Tongue (tissue), 2 donors: ENCODE results near the gene RGSL1. TPM values are rescaled to one million over a fixed set of nuclear protein-coding genes. Genes with fewer than 3 reads are reported as not detected.
A peak's percentile ranks its signal among the peaks of the same experiment; 100 is the strongest.

Experiments
- DNase-seq: peaks from one replicate; pipeline ENCODE4 v3.0.0-alpha.2; 2015
- total RNA-seq: library from RNA; depleted of rRNA; stranded (reverse); fragments of >200 nt; gene quantifications from one replicate; pipeline ENCODE4 v1.2.3, GENCODE V29; 2014

Gene RGSL1
- total RNA-seq: not detected

GRCh38 chr1:182450087-182450486 is at the start of gene RGSL1:
RGSL1 (plus strand) TSS chr1:182450146; CDS start chr1:182450166, 20 bp downstream.
- DNase-seq: no peak

- DNase-seq: no peak
Measured at GRCh38 chr1:182400567-182400966, 49.4 kb upstream of the RGSL1 start, which contains the start of gene TEDDM1. TEDDM1 (minus strand) TSS chr1:182400667; CDS start chr1:182400485, 182 bp downstream.

GRCh38 chr1:182404781-182405180 is 45.2 kb upstream of the RGSL1 start:
- DNase-seq: no peak

GRCh38 chr1:182405578-182405977 is 44.4 kb upstream of the RGSL1 start:
- DNase-seq: no peak

DNA sequence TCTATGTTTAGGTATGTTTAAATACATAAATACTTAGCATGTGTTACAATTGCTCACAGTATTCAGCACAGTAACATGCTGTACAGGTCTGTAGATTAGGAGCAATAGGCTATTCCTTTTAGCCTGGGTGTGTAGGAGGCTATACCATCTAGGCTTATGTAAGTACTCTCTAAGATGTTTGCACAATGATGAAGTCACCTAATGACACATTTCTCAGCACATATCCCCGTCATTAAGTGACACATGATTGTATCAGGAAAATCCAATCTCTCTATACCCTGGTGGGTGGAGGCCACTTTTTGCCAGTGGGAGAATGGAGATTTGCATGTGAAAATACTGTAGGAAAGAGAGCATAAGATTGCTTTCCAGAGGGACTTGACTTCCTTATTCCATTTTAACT is 43.9 kb upstream of the RGSL1 start:
- no peak for DNase-seq

GRCh38 chr1:182407724-182408123 is 42.2 kb upstream of the RGSL1 start:
- DNase-seq: no peak

GRCh38 chr1:182408435-182409075 is 41.4 kb upstream of the RGSL1 start:
- DNase-seq: no peak

DNA sequence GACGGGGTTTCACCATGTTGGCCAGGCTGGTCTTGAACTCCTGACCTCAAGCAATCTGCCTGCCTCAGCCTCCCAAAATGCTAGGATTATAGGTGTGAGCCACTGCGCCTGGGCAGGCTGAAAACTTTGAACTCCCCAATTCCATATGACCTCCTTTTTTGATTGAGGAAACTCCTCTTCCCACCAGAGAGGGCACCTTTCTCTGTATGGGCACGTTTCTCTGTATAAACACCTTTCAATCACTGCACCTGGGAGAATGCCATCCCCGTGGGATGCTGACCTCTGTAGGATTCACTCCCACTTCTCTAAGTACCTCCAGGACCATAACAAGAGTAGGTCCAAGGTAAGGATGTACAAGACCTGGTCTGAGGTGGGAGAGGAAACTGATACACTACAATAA is 39.8 kb upstream of the RGSL1 start:
- DNase-seq: no peak

DNA sequence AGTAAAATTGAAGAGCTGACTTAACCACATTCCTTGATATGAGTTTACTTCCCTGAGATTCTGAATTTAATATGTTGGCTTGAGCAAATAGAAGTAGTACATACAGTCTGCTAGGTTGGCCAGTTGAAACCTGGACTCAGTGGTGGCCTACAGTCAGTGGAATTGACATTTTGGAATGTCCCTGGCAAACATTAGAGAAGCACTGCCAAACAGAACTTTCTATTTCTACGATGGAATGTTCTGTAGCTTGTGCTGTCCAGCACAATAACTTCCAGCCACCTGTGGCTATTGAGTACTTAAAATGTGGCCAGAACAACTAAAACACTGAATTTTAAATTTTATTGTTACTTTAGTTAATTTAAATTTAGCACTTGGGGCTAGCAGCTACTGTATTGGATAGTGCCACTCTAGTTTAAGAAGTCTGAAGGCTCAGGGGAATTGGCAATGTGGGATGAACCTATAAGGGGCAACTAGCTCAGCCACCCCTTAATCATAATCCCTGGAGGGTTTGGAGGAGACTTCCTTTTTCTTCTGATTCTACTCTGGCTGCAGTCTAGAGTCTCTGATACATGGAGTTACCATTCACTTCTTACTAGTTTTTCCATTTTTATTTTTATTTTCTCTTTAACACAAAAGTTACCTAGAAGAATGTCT is 39.2 kb upstream of the RGSL1 start:
- DNase-seq: no peak

DNA sequence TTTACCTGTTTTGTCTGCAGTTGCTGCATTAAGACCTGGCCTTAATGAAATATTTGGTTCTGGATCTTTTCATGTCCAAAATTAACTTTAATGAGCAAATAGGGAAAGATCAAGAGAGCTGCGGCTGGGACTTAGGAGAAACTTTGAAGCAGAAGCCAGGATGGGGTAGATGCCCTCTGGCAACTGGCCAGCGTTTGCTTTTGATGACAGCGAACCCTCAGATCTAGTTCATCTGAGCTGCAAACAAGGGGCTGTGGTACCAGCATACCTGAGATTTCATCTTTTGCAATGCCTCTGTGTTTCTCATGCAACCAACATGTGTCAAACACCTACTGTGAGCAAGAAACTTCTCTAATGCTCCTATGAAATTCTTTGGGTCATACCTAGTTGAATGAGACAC is 36.5 kb upstream of the RGSL1 start:
- no peak for DNase-seq

DNA sequence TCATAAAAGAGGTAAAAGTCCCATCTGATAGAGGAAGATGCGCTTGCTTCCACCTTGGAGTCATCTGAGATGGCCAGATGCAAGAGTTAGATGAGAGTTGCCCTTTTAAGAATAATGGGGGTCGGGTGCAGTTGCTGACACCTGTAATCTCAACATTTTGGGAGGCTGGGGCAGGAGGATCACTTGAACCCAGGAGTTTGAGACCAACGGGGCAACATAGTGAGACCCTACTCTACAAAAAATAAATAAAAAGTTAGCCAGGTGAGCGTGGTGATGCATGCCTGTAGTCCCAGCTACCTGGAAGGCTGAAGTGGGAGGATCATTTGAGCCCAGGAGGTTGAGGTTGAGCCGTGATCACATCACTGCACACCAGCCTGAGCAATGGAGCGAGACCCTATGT is 36.0 kb upstream of the RGSL1 start:
- no peak for DNase-seq

GRCh38 chr1:182415789-182416188 is 34.2 kb upstream of the RGSL1 start:
- no peak for DNase-seq

DNA sequence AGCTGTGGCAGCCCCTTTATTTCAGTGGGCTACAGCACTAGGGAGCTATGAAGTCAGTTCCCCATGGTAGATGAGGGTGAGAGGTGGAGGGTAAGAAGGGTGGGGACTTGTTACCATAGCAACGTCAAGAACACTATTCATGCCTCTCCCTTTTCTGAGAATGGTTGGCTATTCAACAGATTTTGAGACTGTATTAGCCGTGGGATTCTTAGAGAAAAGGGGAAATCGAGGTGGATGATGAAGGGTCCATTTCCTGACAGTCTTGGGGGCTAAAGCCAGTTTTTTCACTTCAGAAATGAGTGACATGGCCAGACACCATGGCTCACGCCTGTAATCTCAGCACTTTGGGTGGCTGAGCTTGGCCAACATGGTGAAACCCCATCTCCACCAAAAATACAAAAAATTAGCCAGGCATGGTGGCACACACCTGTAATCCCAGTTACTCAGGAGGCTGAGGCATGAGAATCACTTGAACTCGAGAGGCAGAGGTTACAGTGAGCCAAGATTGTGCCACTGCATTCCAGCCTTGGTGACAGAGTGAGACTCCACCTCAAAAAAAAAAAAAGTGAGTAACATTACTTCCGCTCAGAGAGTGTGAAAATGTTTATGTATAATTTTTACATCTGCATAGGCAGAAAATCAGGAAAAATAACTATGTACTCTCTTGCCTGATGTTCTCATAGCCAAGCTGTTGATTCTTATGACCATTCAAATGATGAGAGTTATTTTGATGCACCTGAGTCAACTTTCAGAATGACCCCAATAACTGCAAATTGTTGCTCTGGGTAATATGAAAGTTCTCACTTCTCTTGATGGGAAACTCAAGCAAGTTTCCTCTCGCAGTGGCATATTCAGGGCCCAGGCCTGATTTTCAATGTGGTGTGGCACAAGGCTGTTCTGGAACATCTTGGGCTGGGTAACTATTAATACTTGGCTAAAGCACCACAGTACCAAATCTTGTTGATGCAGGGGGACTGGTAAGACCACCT is 23.2 kb upstream of the RGSL1 start:
- no peak for DNase-seq

GRCh38 chr1:182428043-182428442 is 21.9 kb upstream of the RGSL1 start:
- no peak for DNase-seq

DNA sequence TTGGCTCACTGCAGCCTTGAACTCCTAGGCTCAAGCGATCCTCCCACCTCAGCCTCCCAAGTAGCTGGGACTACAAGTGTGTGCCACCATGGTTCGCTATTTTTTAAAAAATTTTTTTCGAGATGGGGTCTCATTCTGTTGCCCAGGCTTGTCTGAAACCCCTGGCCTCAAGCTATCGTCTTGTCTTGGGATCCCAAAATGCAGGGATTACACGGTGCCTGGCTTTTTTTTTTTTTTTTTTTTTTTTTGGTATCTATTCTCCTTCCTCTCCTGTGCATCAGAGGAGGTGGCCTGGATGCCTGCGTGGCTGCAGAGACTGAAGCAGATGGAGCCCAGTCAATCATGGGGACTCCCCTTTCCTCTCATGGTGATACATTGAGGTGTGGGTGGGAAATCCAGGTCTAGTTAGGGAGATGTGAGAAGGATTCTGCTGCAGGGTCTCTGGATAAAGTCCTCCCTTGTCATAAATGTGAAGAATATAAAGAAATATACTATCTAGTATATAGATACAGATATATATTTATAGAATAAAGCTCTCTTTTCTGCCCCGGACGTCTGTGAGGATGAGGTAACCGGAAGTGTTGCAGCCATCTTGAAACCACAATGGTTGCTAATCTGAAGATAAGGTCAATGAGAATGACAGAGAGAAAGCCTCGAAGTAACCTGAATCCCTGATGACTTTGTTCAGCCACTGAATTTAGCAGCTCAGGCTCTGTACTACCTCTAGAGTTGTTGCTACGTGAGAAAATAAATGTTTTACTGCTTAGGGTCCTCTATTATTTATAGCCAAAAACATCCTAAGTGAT is 19.5 kb upstream of the RGSL1 start:
- no peak for DNase-seq

DNA sequence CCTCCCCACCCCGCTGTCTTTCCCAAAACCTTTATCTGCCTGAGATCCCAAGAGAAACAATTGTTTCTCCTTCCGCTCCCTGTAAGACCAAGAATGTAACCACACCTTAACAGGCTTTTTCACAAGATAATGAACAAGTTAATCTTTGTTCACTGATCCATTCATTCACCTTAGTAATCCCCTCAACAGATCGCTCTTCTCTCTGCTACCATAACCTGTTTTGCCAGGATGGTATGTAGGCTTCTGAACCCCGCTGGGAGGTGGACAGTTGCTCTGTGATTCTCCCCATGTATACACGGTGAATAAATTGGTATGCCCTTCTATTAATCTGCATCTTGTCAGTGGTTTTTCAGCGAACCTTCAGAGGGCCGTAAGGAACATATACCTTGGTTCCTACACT is 18.7 kb upstream of the RGSL1 start:
- no peak for DNase-seq

DNA sequence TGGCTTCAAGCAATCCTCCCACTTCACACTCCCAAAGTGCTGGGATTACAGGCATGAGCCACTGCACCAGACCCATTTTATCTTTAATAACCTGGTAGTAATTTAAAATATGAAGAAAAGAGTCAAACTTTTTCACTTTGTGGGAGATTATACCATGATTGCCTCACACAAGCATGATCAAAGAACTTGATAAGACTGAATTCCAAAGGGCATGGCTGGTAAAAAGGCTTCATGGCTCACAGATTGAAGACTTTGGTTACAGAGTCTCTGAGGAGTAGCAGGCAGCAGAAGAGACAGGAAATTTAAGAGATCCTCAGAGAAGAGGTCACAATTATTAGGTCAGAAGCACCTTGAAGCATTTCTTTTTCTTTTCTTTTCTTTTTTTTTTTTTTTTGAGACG is 16.4 kb upstream of the RGSL1 start:
- DNase-seq: no peak

- no peak for DNase-seq
Measured at GRCh38 chr1:182438326-182438725, 11.6 kb upstream of the RGSL1 start.

DNA sequence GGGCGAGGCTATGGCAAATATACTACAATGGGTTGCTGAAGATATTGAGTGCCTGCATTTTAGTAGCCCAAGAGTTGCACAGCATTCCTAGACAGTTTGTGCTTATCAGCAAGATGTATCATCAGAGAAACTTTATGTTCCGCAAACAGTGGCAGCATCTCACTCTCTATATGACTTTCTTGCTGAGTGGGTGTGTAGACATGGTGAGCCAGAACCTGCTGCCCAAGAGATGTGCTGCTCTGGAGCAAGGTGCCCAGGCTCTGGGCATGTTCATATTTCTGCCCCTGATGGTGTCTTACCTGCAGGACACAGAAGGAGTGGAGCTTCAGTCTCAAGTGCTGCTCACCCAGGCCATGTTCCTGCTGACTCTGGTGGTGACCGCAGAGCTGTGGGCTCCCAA is 8.2 kb upstream of the RGSL1 start:
- DNase-seq: no peak

GRCh38 chr1:182442333-182442732 is 7.6 kb upstream of the RGSL1 start:
- DNase-seq: no peak

- no peak for DNase-seq
Measured at GRCh38 chr1:182444497-182444896, 5.4 kb upstream of the RGSL1 start.

DNA sequence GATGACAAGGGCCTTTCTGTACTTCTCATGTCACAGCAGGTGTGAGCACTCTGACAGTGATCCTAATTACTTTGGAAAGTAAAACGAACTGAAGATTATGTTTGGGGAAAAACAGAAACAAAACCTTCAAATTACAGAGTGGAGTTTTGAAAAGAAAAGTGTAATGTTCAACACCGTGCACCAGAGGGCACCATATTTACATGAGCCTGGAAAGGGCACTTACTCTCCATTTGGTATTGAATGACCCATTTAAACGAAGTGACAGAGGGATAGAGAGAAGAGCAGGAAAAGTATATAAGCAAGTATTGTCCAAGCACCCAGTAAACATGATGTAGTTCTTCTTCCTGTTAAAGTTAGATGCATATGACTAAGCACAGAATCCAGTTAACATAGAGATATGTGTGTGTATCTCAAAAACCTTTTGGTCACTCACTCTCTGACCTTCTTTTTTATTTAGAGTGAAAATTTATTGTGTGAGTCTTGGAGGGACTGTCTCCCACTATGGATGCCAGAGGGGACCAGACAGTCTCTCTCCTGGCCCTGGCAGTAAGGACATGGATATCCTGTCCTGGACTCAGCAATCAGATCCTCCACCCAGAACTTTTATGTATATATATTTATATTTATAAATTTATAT is 3.8 kb upstream of the RGSL1 start:
- peak; percentile 46 for DNase-seq
